Mesendoderm (in vitro differentiated cells): ENCODE results near the gene BEGAIN.

Experiments
- DNase-seq: peaks from one replicate; pipeline ENCODE4 v3.0.0; 2013
- H2AK5ac ChIP-seq: 2 replicates; pipeline ENCODE4 v1.6.1; 2013; ENCODE audit warnings: low read length, inconsistent platforms
- H2BK120ac ChIP-seq: 2 replicates; pipeline ENCODE4 v1.6.1; 2013; ENCODE audit warnings: low read depth, mild to moderate bottlenecking, low read length, moderate library complexity, mixed read lengths
- H2BK15ac ChIP-seq: replicated peaks from 2 replicates; pipeline ENCODE4 v1.6.1; 2013; ENCODE audit warnings: low read depth, mild to moderate bottlenecking, moderate library complexity
- H2BK5ac ChIP-seq: 2 replicates; pipeline ENCODE4 v1.6.1; 2013; ENCODE audit warnings: low read length, inconsistent platforms
- H3K18ac ChIP-seq: 2 replicates; pipeline ENCODE4 v1.6.1; 2013; ENCODE audit warnings: mild to moderate bottlenecking, low read length, mixed read lengths
- H3K23ac ChIP-seq: one replicate; pipeline ENCODE4 v1.6.1; 2013; ENCODE audit warnings: low read length
- H3K27ac ChIP-seq: 2 replicates; pipeline ENCODE4 v1.5.1; 2013; ENCODE audit warnings: low read depth, mild to moderate bottlenecking, inconsistent platforms, low read length, moderate library complexity
- H3K27me3 ChIP-seq: 2 replicates; pipeline ENCODE4 v1.6.1; 2013; ENCODE audit warnings: low read length, control low read depth, mild to moderate bottlenecking, inconsistent platforms; ENCODE audit not compliant: insufficient read depth, poor library complexity
- H3K36me3 ChIP-seq: 2 replicates; pipeline ENCODE4 v1.6.1; 2013; ENCODE audit warnings: low read length, inconsistent platforms; ENCODE audit not compliant: control insufficient read depth, insufficient read depth
- H3K4ac ChIP-seq: one replicate; pipeline ENCODE4 v1.6.1; 2013; ENCODE audit warnings: low read depth, mild to moderate bottlenecking, low read length, moderate library complexity
- H3K4me1 ChIP-seq: 2 replicates; pipeline ENCODE4 v1.6.1; 2013; ENCODE audit warnings: low read depth, low read length, inconsistent platforms; ENCODE audit not compliant: control insufficient read depth
- H3K4me2 ChIP-seq: 2 replicates; pipeline ENCODE4 v1.6.1; 2013; ENCODE audit warnings: low read length
- H3K4me3 ChIP-seq: 2 replicates; pipeline ENCODE4 v1.5.1; 2013; ENCODE audit warnings: mild to moderate bottlenecking, low read length
- H3K56ac ChIP-seq: one replicate; pipeline ENCODE4 v1.6.1; 2013; ENCODE audit warnings: low read length
- H3K79me1 ChIP-seq: 2 replicates; pipeline ENCODE4 v1.6.1; 2013; ENCODE audit warnings: low read length, inconsistent platforms
- H3K79me2 ChIP-seq: 2 replicates; pipeline ENCODE4 v1.6.1; 2013; ENCODE audit warnings: mild to moderate bottlenecking, low read length; ENCODE audit not compliant: control insufficient read depth, insufficient read depth
- H3K9ac ChIP-seq: 2 replicates; pipeline ENCODE4 v1.6.1; 2013; ENCODE audit warnings: low read length, inconsistent platforms
- H4K5ac ChIP-seq: one replicate; pipeline ENCODE4 v1.6.1; 2013; ENCODE audit warnings: low read length
- H4K8ac ChIP-seq: one replicate; pipeline ENCODE4 v1.6.1; 2013; ENCODE audit warnings: low read depth, mild to moderate bottlenecking, control low read depth, low read length, moderate library complexity
- WGBS: extraction: QIAGEN DNeasy Blood & Tissue Kit; methylation state at CpG from one replicate; pipeline ENCODE4 v1.1.7; 2013; ENCODE audit warnings: low lambda C conversion rate, missing lambda C conversion rate; ENCODE audit not compliant: insufficient coverage; ENCODE audit errors: extremely low coverage; 5-methylcytosine and 5-hydroxymethylcytosine counted together

BEGAIN gene

GRCh38 chr14:100617410-100618317, 30.4 kb upstream of the BEGAIN start:
- no peaks in the 10 kb centered on the region for H3K79me1 ChIP-seq
- H3K79me2 ChIP-seq = no peaks in the 10 kb centered on the region
- H3K27me3 ChIP-seq = no peaks in the 10 kb centered on the region
- no peak overlapping the region for H3K56ac ChIP-seq
- H3K27ac ChIP-seq = no peak overlapping the region
- H3K9ac ChIP-seq = no peak overlapping the region
- no peak overlapping the region for H2BK15ac ChIP-seq
- DNase-seq = no peak
- H3K23ac ChIP-seq = no peak overlapping the region
- peaks cover 2% of the 10 kb centered on the region for H3K4me1 ChIP-seq
- no peak overlapping the region for H2AK5ac ChIP-seq
- no peak overlapping the region for H4K5ac ChIP-seq
- no CpG with 5 or more reads among the region's 20 CpGs for WGBS
- no peak overlapping the region for H3K18ac ChIP-seq
- H3K36me3 ChIP-seq = no peaks in the 10 kb centered on the region
- no peak overlapping the region for H4K8ac ChIP-seq
- H2BK5ac ChIP-seq = no peak overlapping the region
- no peak overlapping the region for H3K4me2 ChIP-seq
- H3K4ac ChIP-seq = no peak overlapping the region
- no peak overlapping the region for H3K4me3 ChIP-seq
- no peak overlapping the region for H2BK120ac ChIP-seq

GRCh38 chr14:100616854-100617409, 29.7 kb upstream of the BEGAIN start:
- Histone ChIP-seq H3K9ac (no peak overlapping the region), H3K79me2 (no peaks in the 10 kb centered on the region), H3K79me1 (no peaks in the 10 kb centered on the region), H3K23ac (no peak overlapping the region), H3K4me3 (no peak overlapping the region), H3K27me3 (no peaks in the 10 kb centered on the region), H2AK5ac (no peak overlapping the region), H3K56ac (no peak overlapping the region), H3K27ac (no peak overlapping the region), H3K18ac (no peak overlapping the region), H4K5ac (no peak overlapping the region), H2BK5ac (no peak overlapping the region), H3K4ac (no peak overlapping the region), H2BK15ac (no peak overlapping the region), H3K4me2 (no peak overlapping the region), H4K8ac (no peak overlapping the region), H2BK120ac (no peak overlapping the region), H3K36me3 (no peaks in the 10 kb centered on the region), H3K4me1 (peaks cover 2% of the 10 kb centered on the region)
- no peak for DNase-seq
- no CpG with 5 or more reads among the region's 10 CpGs for WGBS

GRCh38 chr14:100615736-100616695, 28.8 kb upstream of the BEGAIN start:
- no CpG with 5 or more reads among the region's 25 CpGs for WGBS
- Histone ChIP-seq H3K4me3 (no peak overlapping the region), H2BK120ac (no peak overlapping the region), H3K4me1 (peaks cover 2% of the 10 kb centered on the region), H3K4ac (no peak overlapping the region), H2BK15ac (no peak overlapping the region), H2BK5ac (no peak overlapping the region), H4K8ac (no peak overlapping the region), H3K27me3 (no peaks in the 10 kb centered on the region), H4K5ac (no peak overlapping the region), H3K18ac (no peak overlapping the region), H3K9ac (no peak overlapping the region), H3K36me3 (no peaks in the 10 kb centered on the region), H3K79me1 (no peaks in the 10 kb centered on the region), H3K79me2 (no peaks in the 10 kb centered on the region), H3K56ac (no peak overlapping the region), H3K4me2 (no peak overlapping the region), H2AK5ac (no peak overlapping the region), H3K23ac (no peak overlapping the region), H3K27ac (no peak overlapping the region)
- no peak for DNase-seq

GRCh38 chr14:100614803-100615202, 27.6 kb upstream of the BEGAIN start:
- no peak overlapping the region for H2BK5ac ChIP-seq
- H3K4me1 ChIP-seq = peaks cover 2% of the 10 kb centered on the region
- no peaks in the 10 kb centered on the region for H3K36me3 ChIP-seq
- no peak overlapping the region for H3K56ac ChIP-seq
- H3K18ac ChIP-seq = no peak overlapping the region
- H3K4me3 ChIP-seq = no peak overlapping the region
- no peak overlapping the region for H3K4me2 ChIP-seq
- H2BK120ac ChIP-seq = no peak overlapping the region
- H3K79me2 ChIP-seq = no peaks in the 10 kb centered on the region
- H4K5ac ChIP-seq = no peak overlapping the region
- no peaks in the 10 kb centered on the region for H3K27me3 ChIP-seq
- H4K8ac ChIP-seq = no peak overlapping the region
- H3K23ac ChIP-seq = no peak overlapping the region
- no peak overlapping the region for H3K9ac ChIP-seq
- H3K79me1 ChIP-seq = no peaks in the 10 kb centered on the region
- no peak overlapping the region for H2BK15ac ChIP-seq
- H2AK5ac ChIP-seq = no peak overlapping the region
- no peak overlapping the region for H3K4ac ChIP-seq
- DNase-seq = no peak
- H3K27ac ChIP-seq = no peak overlapping the region

GRCh38 chr14:100612986-100613385, 25.8 kb upstream of the BEGAIN start:
- Histone ChIP-seq H3K27me3 (no peaks in the 10 kb centered on the region), H3K4me1 (no peaks in the 10 kb centered on the region), H4K8ac (no peak overlapping the region), H3K79me2 (no peaks in the 10 kb centered on the region), H3K56ac (no peak overlapping the region), H3K23ac (no peak overlapping the region), H3K4ac (no peak overlapping the region), H2BK15ac (no peak overlapping the region), H2BK120ac (no peak overlapping the region), H3K27ac (no peak overlapping the region), H2AK5ac (no peak overlapping the region), H3K9ac (no peak overlapping the region), H3K18ac (no peak overlapping the region), H3K4me2 (no peak overlapping the region), H4K5ac (no peak overlapping the region), H3K79me1 (no peaks in the 10 kb centered on the region), H3K4me3 (no peak overlapping the region), H3K36me3 (no peaks in the 10 kb centered on the region), H2BK5ac (no peak overlapping the region)
- no peak for DNase-seq
- no CpG with 5 or more reads among the region's 9 CpGs for WGBS
